Head of caudate nucleus (tissue), 42 donors: ENCODE measurements around the gene ADRB1.

ENCODE experiments used
- DNase-seq, 42 donors: peaks; one replicate each; pipeline versions ENCODE4 v3.0.0 to v3.0.0-alpha.2; 2020 to 2021; ENCODE audit warnings: mixed read lengths in 7 of 42
- intact Hi-C: fragments of 100-400 bp; cut with DNase I; formaldehyde crosslinking; loops from one replicate; pipeline ENCODE4 v1.15.0; 2022

Gene ADRB1

DNA sequence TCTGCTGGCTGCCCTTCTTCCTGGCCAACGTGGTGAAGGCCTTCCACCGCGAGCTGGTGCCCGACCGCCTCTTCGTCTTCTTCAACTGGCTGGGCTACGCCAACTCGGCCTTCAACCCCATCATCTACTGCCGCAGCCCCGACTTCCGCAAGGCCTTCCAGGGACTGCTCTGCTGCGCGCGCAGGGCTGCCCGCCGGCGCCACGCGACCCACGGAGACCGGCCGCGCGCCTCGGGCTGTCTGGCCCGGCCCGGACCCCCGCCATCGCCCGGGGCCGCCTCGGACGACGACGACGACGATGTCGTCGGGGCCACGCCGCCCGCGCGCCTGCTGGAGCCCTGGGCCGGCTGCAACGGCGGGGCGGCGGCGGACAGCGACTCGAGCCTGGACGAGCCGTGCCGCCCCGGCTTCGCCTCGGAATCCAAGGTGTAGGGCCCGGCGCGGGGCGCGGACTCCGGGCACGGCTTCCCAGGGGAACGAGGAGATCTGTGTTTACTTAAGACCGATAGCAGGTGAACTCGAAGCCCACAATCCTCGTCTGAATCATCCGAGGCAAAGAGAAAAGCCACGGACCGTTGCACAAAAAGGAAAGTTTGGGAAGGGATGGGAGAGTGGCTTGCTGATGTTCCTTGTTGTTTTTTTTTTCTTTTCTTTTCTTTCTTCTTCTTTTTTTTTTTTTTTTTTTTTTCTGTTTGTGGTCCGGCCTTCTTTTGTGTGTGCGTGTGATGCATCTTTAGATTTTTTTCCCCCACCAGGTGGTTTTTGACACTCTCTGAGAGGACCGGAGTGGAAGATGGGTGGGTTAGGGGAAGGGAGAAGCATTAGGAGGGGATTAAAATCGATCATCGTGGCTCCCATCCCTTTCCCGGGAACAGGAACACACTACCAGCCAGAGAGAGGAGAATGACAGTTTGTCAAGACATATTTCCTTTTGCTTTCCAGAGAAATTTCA, 1.7 kb downstream of the ADRB1 start:
- peak in 18 of 42 donors; percentile 18 to 57 (median 38) for DNase-seq
- intact Hi-C loops = no loop called here

DNA sequence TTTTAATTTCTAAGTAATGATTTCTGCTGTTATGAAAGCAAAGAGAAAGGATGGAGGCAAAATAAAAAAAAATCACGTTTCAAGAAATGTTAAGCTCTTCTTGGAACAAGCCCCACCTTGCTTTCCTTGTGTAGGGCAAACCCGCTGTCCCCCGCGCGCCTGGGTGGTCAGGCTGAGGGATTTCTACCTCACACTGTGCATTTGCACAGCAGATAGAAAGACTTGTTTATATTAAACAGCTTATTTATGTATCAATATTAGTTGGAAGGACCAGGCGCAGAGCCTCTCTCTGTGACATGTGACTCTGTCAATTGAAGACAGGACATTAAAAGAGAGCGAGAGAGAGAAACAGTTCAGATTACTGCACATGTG, 2.4 kb downstream of the ADRB1 start:
- intact Hi-C loops = no loop called here
- peak in 9 of 42 donors; percentile 16 to 53 (median 31) for DNase-seq

DNA sequence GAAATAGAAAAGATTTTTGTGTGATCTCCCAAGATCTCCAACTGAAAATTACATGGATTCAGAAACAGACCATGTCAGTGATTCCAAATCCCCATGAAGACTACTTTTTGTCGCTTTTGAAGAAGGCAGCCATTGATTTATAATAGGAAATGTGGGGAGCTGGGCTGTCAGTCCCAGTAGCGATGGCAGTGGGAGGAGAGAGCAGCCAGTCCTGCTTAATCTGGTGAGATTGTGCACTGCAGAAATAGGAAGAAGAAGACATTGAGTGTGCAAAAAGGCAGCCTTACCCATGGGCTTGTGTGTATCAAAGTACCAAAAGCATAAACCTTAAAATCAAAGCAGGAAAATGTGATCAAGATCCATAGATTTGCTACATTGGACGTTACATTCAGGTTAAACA, 4.8 kb downstream of the ADRB1 start:
- DNase-seq = peak in 11 of 42 donors; percentile 10 to 63 (median 45)
- intact Hi-C loops = no loop called here

DNA sequence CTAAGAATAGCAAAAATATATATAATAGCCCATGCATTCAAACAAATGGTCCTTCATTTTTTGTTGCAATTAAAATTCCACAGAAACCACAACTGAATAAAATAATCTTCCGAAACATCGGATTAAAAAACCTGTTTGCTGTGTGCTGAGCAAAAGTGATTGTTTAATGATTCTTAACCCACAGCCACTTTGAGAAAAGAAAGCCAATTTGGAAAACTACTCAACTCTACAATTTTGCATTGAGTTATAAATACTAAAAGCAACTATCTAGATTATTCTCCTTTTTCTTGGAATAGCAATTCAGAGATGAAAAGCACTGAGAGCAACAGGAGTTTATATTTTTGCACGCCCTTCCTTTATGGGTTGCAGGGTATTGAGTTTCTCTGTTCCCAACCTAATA, 8.0 kb downstream of the ADRB1 start:
- no peak for DNase-seq
- intact Hi-C loops = no loop called here

DNA sequence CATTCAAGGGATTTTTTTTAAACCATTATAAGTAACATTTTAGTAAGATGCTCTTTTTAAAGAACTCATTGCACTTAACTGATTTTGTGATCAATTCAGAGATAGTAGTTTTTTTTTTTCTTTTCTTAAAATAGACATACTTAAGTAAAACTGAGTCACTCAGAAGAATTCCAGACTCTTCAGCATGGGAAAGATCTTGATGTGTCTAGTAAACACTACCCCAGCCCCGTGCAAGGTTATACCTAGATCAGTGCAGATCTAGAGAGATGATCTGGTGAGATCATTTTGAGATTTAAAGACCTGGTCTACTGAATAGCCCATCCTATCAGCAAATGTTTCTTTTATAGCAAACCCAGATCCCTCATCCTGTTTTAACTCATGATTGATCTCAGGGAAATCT, 8.6 kb downstream of the ADRB1 start:
- intact Hi-C loops = no loop called here
- no peak for DNase-seq

DNA sequence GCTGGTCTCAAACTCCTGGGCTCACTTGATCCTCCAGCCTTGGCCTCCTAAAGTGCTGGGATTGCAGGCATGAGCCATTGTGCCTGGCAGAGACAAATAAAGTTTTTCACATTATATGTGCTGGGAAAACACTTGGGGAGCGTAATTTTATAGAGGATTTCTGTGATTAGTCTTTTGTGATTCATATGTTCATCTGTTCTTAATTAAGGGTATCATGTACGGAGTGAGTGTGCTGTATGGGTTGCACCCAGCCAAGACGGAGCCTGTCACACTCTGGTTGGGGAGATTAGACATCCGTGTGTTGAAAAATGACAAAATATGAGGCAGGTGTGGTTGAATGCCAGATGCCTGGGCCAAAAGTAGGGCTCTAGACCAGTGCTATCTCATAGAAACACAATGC, 10.3 kb downstream of the ADRB1 start:
- no peak for DNase-seq
- intact Hi-C loops = no loop called here

DNA sequence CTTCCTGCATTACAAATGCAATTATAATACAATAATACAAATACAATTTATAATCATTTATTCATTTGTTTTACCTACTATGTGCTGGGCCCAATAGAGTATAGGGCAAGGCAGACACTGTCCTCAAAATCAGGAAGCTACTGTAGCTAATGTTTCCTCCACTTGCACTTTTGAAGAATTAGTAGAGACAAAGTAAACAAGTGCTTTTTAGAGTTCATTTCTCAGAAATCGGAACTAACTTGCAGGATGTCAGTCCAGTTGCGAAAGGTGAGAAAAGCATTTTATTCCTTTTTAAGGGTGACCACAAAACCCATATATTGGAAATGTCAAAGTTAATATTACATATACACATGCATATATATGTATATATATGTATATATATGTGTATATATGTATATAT, 14.2 kb downstream of the ADRB1 start:
- no peak for DNase-seq
- intact Hi-C loops = no loop called here

DNA sequence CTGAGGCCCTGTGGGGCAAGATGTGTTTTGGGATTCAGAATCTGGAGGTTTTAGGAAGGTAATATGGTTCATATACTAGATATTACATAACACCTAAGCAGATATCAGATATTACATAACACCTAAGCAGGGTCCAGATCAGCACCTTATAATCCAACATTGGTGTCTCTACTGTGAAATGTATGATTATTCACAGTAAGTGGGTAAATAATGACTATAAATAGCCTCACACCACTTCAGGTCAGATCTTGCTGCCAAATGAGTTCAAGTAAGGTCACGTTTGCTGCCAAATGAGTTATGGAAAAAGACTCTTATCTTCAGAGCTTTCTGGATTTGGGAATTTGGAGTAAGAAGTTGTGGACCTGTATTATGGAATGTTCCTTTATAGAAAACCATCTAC, 14.6 kb downstream of the ADRB1 start:
- DNase-seq = no peak
- intact Hi-C loops = no loop called here

DNA sequence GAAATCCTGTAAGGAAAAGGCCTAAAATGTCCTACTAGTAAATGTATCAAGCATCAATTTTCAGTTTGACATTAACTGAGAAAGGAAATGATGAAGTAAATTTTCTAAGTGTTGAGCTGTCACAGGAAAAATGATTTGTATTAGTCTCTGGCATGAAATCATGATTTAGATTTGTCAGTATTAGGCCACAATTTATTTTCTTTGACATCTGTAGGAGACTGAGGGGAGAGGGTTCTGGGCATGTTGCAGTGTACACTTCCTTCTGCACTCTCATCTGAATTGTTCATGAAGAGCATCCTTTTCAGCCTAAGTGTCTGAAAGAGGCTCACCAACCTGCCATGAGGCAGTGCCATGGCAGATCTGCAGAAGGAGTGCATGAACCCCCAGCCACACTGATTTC, 15.9 kb downstream of the ADRB1 start:
- intact Hi-C loops = no loop called here
- DNase-seq = no peak

DNA sequence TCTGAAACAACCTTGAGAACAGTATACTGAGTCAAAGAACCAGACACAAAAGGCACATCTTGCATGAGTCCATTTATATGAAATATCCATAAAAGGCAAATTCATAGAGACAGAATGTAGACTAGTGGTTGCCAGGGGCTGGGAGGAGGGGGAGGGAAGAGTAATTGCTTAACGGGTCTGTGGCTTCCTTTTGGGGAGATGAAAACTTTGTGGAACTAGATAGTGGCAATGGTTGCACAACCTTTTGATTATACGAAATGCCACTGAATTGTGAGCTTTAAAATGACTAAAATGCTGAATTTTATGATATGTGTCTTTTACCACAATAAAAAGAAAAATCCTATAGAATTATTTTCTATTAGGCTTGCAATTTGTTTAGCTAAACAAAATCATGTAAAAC, 16.8 kb downstream of the ADRB1 start:
- intact Hi-C loops = no loop called here

DNA sequence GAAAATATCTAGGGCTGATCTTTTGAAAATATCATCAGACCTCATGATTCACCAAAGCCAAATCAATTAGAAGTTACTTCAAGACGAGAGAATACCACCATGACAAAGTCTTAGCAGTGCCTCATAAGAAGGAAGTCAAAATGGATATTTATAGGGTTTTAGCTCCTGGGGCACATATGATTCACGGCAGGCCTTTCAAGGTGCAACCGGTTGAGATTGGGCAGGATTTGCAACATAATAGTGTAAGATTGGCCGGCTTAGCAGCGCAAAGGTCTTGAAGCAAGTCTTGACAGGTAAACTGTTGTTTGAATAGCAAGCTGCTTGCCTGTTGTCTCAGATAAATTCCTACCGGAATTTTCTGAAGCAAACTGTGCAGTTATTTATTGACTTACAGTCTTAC, 17.5 kb downstream of the ADRB1 start:
- no peak for DNase-seq
- intact Hi-C loops = no loop called here

More for the DNA sequence above, 16.8 kb downstream of the ADRB1 start:
- DNase-seq = no peak

DNA sequence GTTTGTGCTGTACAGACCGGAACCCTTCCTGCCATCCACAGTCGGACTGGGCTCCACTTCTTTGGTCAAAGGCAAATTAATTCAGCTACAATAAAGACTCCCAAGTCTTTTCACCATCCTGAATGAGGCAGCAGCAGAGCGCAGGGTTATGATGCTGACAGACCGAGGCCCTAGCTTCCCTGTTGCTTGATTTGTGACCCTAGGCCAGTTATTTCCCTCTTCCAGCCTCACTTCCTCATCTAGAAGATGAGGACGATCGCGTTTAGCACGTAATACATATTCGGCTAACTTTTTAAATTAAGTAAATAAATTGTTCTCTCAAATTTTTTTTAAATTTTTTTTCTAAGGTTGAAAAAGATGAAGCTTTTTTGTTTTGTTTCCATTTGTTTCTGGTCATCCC, 18.1 kb downstream of the ADRB1 start:
- DNase-seq = no peak
- intact Hi-C loops = no loop called here

DNA sequence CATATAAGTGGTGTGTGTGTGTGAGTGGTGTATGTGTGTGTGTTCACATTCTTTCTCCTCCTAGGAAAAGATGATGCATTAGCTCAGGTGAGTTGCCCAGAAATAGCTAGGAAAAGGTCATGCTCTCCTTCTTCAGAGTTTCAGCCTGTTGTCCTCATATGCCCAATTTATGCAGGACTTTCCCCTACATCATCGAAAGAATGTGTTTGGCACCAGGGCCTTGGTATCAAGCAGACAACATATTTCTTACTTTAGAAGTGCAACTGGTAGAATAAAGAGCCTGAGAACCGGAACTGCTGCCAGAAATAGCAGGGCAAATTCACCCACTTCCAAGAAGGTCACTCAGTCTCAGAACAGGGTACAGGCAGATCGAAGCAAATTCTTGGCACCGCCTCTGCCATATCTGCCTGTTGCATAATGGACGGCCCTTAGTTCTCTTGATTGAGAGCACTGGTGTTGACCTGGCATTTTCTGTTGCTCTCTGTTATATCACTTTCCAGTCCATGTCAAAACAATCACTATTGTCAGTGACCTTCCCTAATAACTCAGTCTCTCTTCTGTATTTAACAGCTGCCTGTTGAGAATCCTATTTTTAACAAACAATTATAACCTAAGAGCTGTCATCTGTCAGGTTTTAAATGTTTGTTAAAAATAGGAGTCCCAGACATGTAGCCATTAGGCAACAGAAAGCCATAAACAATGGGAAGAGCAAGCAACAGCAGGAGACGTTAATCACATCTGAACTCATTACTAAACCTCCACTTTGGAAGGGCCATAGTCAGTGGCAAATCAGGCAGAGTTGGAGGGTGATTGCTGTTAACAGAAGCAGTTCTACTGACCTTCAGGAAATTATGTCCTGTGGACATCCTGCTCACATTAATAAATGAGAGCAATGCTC, 20.7 kb downstream of the ADRB1 start:
- DNase-seq = peak in 6 of 42 donors; percentile 15 to 69 (median 33)
- intact Hi-C loops = no loop called here

DNA sequence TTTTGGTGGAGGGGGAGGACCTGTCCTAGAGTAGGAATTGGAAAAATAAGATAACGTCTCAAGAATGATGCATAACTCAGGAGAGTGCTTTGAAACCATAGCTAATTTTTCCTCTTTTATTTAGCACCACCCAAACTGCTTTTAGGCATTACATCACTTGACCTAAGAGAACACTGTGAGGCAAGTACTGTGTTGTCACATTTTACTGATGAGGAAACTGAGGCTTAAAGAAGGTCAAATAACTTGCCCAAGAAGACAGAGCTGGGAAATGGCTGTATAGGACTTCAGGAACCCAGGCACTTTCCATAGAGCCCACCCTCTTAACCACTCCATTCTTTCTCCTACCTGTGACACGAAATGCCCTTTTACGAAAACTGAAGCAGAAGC, 21.4 kb downstream of the ADRB1 start:
- DNase-seq = peak in 1 of 42 donors; percentile 32
- intact Hi-C loops = no loop called here

DNA sequence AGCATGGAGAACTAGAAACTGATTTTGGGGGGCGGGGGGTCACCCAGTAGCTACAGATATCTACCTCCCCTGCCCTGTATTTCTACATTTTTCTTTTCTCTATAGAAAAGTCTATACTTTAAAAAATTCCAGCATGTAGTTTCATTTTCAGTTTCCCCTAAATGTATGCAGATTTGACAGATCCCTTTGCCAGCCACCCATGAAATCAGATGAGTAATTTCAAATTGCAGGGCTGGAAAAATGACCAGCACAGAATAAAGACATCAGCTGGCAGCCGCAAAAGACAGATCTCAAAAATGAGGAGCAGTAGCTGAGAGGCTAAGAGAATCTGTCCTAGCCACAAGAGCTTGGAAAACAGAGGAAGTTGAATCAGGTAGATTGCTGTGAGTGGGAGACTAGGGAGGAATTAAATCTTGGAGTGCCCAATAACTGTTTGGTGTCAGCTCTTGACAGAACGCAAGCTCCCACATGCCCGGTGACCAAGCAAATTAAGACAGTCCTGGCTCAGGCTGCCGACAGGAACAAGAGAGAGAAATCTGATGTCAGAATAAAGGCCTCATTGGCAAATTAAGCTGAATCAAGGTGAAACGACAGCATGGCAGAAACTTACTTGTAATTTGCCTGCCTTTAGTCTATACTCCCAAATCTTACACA, 24.5 kb downstream of the ADRB1 start:
- peak in 4 of 42 donors; percentile 18 to 48 (median 29) for DNase-seq
- intact Hi-C loops = no loop called here

DNA sequence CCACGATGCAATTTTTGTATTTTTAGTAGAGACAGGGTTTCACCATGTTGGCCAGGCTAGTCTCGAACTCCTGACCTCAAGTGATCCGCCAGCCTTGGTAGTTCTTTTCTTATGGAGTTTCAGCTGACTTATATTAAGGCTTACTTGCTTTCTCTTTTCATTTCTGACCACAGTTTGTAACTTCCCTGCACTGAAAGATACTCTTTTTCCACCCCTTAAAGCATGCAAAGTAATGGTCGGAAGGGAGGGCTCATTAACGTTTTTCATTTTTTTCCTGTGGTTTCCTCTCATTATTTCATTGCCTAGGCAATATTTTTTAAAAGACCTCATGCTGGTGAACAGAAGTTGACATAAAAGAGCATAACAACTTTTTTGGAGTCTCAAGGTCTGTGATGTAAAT, 27.0 kb downstream of the ADRB1 start:
- DNase-seq = no peak
- intact Hi-C loops = no loop called here

DNA sequence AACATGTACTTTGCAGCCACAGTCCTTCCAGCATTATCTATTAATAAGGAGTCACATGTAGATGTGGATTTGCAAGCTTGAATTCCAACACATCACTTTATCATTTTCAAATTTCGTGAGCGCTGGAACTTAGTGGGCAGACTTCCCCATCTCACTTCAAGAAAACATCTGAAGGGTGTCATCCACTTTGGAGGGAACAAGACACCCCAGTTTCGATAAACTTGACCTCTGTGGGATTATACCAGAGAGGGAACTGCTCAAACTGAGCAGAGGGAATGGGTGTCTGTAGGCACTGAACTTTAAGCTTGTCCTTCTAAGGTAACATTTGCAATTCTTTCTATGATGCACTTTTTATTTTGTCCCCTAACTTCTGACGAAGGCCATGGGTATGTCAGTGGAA, 27.5 kb downstream of the ADRB1 start:
- DNase-seq = peak in 1 of 42 donors; percentile 13
- intact Hi-C loops = no loop called here

DNA sequence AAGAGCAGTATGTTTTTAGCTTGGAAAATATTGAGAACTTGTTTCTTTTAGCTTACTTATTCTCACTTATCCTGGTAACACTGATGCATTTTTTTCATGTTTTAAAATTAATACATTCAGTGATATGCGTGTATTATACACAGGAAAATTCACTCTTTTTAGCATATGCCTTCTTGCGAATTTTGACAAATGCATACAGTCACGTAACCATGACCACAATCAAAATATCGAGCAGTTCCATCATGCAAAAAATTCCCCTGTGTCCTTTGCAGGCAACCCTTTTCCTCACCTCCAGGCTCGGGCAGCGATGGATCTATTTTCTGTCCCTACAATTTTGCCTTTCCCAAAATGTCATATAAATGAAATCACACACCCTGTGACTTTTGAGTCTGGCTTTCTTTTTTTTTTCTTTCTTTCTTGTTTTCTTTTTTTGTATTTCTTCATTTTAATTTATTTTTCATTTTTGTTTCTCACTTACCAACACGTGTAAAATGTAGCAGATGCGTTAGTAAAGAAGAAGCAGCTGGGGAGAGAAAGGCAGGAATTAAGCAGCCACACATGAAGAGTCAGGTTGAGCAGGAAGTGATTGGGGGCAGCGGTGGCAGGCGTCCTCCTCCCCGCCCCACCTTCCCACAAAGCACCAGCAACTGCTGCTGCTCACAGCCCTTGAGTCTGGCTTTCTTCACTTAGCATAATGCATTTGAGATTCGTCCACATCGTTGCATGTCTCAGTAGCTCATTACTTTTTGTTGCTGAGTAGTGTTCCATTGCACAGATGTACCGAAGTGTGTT, 29.9 kb downstream of the ADRB1 start:
- peak in 1 of 42 donors; percentile 24 for DNase-seq
- intact Hi-C loops = no loop called here

DNA sequence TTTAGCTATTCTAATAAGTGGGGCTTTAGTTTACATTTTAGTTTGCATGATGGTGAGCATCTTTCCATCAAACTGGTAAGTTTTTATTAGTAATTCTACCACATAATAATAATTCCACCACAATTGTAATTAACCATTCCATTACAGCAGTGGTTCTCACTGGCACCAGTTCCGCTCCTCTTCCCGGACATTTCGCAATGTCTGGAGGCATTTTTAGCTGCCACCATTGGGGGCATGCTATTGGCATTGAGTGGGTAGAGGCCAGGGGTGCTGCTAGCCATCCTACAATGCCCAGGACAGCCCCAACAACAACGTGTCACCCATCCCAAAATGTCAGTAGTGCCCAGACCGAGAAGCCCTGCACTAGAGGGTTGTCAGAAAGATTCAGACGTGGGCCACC, 31.4 kb downstream of the ADRB1 start:
- intact Hi-C loops = no loop called here
- DNase-seq = no peak
